Thyroid gland (tissue), 4 donors: ENCODE data around the gene C5orf58. TPM values are rescaled to one million over a fixed set of nuclear protein-coding genes. Genes with fewer than 3 reads are reported as not detected.

Experiments used
- DNase-seq, 2 donors: peaks; one replicate each; pipeline ENCODE4 v3.0.0-alpha.2; 2019
- H3K27ac ChIP-seq, 3 donors: fragments of 200-600 bp; sonication (generic); 1 replicate in 2 of 3; 2 replicates in 1 of 3; pipeline ENCODE4 v1.5.1; 2016 to 2019; ENCODE audit warnings: mild to moderate bottlenecking in 1 of 3, moderate library complexity in 1 of 3
- H3K27me3 ChIP-seq: fragments of 200-600 bp; sonication (generic); one replicate; pipeline ENCODE4 v1.5.1; 2019
- H3K36me3 ChIP-seq, 2 donors: fragments of 200-600 bp; sonication (generic); one replicate each; pipeline ENCODE4 v1.5.1; 2016 to 2019
- H3K4me1 ChIP-seq, 2 donors: fragments of 200-600 bp; sonication (generic); one replicate each; pipeline ENCODE4 v1.5.1; 2017 to 2019
- H3K4me3 ChIP-seq, 3 donors: fragments of 200-600 bp; sonication (generic); replicated peaks in 1 of 3; 1 replicate in 2 of 3; 2 replicates in 1 of 3; pipeline ENCODE4 v1.5.1; 2016; ENCODE audit warnings: mild to moderate bottlenecking in 1 of 3
- H3K9me3 ChIP-seq: fragments of 200-600 bp; sonication (generic); one replicate; pipeline ENCODE4 v1.5.1; 2017
- CTCF ChIP-seq, 6 experiments: fragments of 200-600 bp in 3 of 6; fragments of 450-650 bp in 3 of 6; sonication (generic) in 3 of 6; IDR thresholded peaks; one replicate each; pipeline ENCODE4 v1.5.1; 2016 to 2019; ENCODE audit warnings: antibody characterized with exemption in 6 of 6, mild to moderate bottlenecking in 2 of 6, inconsistent platforms in 1 of 6, moderate library complexity in 1 of 6
- POLR2A ChIP-seq, 2 donors: fragments of 450-650 bp; IDR thresholded peaks; one replicate each; pipeline ENCODE4 v1.6.1; 2017; ENCODE audit warnings: antibody characterized with exemption in 2 of 2, mild to moderate bottlenecking in 2 of 2, moderate library complexity in 1 of 2
- WGBS, 2 donors: methylation state at CpG; one replicate each; pipeline ENCODE4 v1.1.5; 2017; 5-methylcytosine and 5-hydroxymethylcytosine counted together
- intact Hi-C: fragments of 100-400 bp; cut with DNase I; formaldehyde crosslinking; loops from one replicate; pipeline ENCODE4 v1.15.1; 2023
- total RNA-seq, 4 donors: library from RNA; depleted of rRNA; stranded (reverse); fragments of >200 nt; gene quantifications; one replicate each; pipeline ENCODE4 v1.2.3, GENCODE V29; 2016

Gene C5orf58
- total RNA-seq, 4 donors from 2014 or later = not detected

- intact Hi-C loops = loop anchor here (10.0 kb wide), 1 partner anchor 81 kb away; no protein-coding TSS in a partner anchor
- Histone ChIP-seq H3K4me3 (no peak overlapping the region), H3K27ac (no peak overlapping the region), H3K27me3 (no peaks in the 10 kb centered on the region), H3K4me1 (peaks cover 3 to 6% of the 10 kb centered on the region in 2 donors), H3K9me3 (no peaks in the 10 kb centered on the region), H3K36me3 (no peaks in the 10 kb centered on the region)
- DNase-seq = no peak
- TF ChIP-seq POLR2A (IDR thresholded peaks at IDR 0.05) (no peak), CTCF (IDR thresholded peaks at IDR 0.05) (no peak)
- 67 to 80% methylated on average over 4 of the region's 4 CpGs for WGBS, 2 donors
Measured at GRCh38 chr5:170263906-170264305, 31.1 kb downstream of the C5orf58 start.

GRCh38 chr5:170265522-170265921, 32.7 kb downstream of the C5orf58 start:
- no peaks in the 10 kb centered on the region for H3K27me3 ChIP-seq
- peaks cover 3 to 6% of the 10 kb centered on the region in 2 donors for H3K4me1 ChIP-seq
- intact Hi-C loops = loop anchor here (5.0 to 10.0 kb wide), 2 partner anchors 79 to 162 kb away; no protein-coding TSS in a partner anchor
- no peaks in the 10 kb centered on the region for H3K9me3 ChIP-seq
- no peak for DNase-seq
- WGBS, 2 donors = 56 to 60% methylated on average over 5 of the region's 5 CpGs
- H3K36me3 ChIP-seq = no peaks in the 10 kb centered on the region
- TF ChIP-seq CTCF (IDR thresholded peaks at IDR 0.05) (no peak), POLR2A (IDR thresholded peaks at IDR 0.05) (no peak)
- H3K4me3 ChIP-seq = no peak overlapping the region
- no peak overlapping the region for H3K27ac ChIP-seq

- 80 to 83% methylated on average over 17 of the region's 17 CpGs for WGBS, 2 donors
- no peaks in the 10 kb centered on the region for H3K36me3 ChIP-seq
Measured at GRCh38 chr5:170266570-170267381, 34.0 kb downstream of the C5orf58 start.

GRCh38 chr5:170267431-170268152, 34.8 kb downstream of the C5orf58 start:
- H3K4me3 ChIP-seq = no peak overlapping the region
- TF ChIP-seq POLR2A (IDR thresholded peaks at IDR 0.05) (no peak), CTCF (IDR thresholded peaks at IDR 0.05) (peak; percentile 63 to 83 (median 73))
- H3K27ac ChIP-seq = peak overlapping the region in 1 of 3 donors; percentile 23
- WGBS, 2 donors = 33 to 35% methylated on average over 16 of the region's 16 CpGs
- H3K9me3 ChIP-seq = no peaks in the 10 kb centered on the region
- H3K4me1 ChIP-seq = peaks cover 3 to 6% of the 10 kb centered on the region in 2 donors
- peak; percentile 69 to 81 for DNase-seq
- intact Hi-C loops = loop anchor here (5.0 to 10.0 kb wide), 2 partner anchors 77 to 160 kb away; no protein-coding TSS in a partner anchor
- no peaks in the 10 kb centered on the region for H3K36me3 ChIP-seq
- H3K27me3 ChIP-seq = no peaks in the 10 kb centered on the region

More at GRCh38 chr5:170266570-170267381, 34.0 kb downstream of the C5orf58 start:
- Histone ChIP-seq H3K27ac (peak overlapping the region in 1 of 3 donors; percentile 23), H3K4me3 (no peak overlapping the region), H3K9me3 (no peaks in the 10 kb centered on the region), H3K27me3 (no peaks in the 10 kb centered on the region), H3K4me1 (peaks cover 3 to 6% of the 10 kb centered on the region in 2 donors)
- intact Hi-C loops = loop anchor here (5.0 to 10.0 kb wide), 2 partner anchors 78 to 161 kb away; no protein-coding TSS in a partner anchor
- no peak for DNase-seq
- no peak for TF ChIP-seq POLR2A (IDR thresholded peaks at IDR 0.05)

- no peaks in the 10 kb centered on the region for H3K27me3 ChIP-seq
- H3K4me1 ChIP-seq = peaks cover 3 to 6% of the 10 kb centered on the region in 2 donors
- H3K27ac ChIP-seq = no peak overlapping the region
- H3K9me3 ChIP-seq = no peaks in the 10 kb centered on the region
- no peak overlapping the region for H3K4me3 ChIP-seq
- 45 to 46% methylated on average over 15 of the region's 15 CpGs for WGBS, 2 donors
- no peaks in the 10 kb centered on the region for H3K36me3 ChIP-seq
- intact Hi-C loops = loop anchor here (5.0 to 10.0 kb wide), 2 partner anchors 77 to 159 kb away; no protein-coding TSS in a partner anchor
- TF ChIP-seq POLR2A (IDR thresholded peaks at IDR 0.05) (no peak), CTCF (IDR thresholded peaks at IDR 0.05) (peak in 1 of 6 experiments; percentile 7)
- no peak for DNase-seq
Measured at GRCh38 chr5:170268153-170268689, 35.4 kb downstream of the C5orf58 start.
